ENCODE measurements around the gene TLCD3A.

DNA sequence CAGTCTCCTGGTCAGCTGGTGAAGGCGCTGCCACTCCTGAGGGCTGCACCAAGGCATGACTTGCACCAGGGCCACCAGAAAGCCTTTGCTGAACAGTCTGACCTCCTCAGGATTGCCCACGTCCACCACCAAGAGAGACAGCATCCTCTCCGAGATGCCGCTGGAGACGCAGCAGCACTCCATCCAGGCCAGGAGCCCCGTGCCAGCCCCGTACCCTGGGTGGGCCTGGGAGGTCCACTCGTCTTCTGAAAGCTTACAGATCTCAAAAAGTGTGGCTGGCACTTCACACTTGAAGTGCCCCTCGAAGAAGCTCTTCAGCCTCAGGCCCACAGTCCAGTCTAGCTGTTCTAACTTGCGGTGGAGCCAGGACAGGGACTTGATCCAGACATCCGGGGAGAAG, 13.0 kb downstream of the TLCD3A start:
- TF ChIP-seq POLR2A (IDR thresholded peaks at IDR 0.05; ENCODE audit: low read depth, low read length) (no peak), POLR2AphosphoS5 (IDR thresholded peaks at IDR 0.05; ENCODE audit: low read depth, low read length) (no peak)
